ENCODE measurements around the gene COPG2.

The COPG2 gene

GRCh38 chr7:130500463-130500862, 168.1 kb downstream of the COPG2 start:
- DNase-seq (ENCODE audit: low read depth in 3 of 3), result no peak

- DNase-seq (ENCODE audit: low read depth in 3 of 3), result no peak
Measured at GRCh38 chr7:130494431-130494858, 174.1 kb downstream of the COPG2 start.

- DNase-seq (ENCODE audit: low read depth in 3 of 3), result no peak
Measured at GRCh38 chr7:130493275-130493873, 175.2 kb downstream of the COPG2 start.

- DNase-seq (ENCODE audit: low read depth in 3 of 3), result no peak
Measured at GRCh38 chr7:130492523-130493274, 175.8 kb downstream of the COPG2 start.

GRCh38 chr7:130491841-130492522, 176.6 kb downstream of the COPG2 start, which contains the start of gene MEST:
Gene MEST (plus strand): TSS chr7:130492085. CDS start chr7:130492314, 229 bp downstream.
- DNase-seq (ENCODE audit: low read depth in 3 of 3), result no peak

- peak in 1 of 3 donors; percentile 35 for DNase-seq (ENCODE audit: low read depth in 3 of 3)
Measured at GRCh38 chr7:130490888-130491804, 177.4 kb downstream of the COPG2 start.

- no peak for DNase-seq (ENCODE audit: low read depth in 3 of 3)
Measured at GRCh38 chr7:130490311-130490791, 178.2 kb downstream of the COPG2 start.

- no peak for DNase-seq (ENCODE audit: low read depth in 3 of 3)
Measured at GRCh38 chr7:130489140-130489983, 179.2 kb downstream of the COPG2 start.

- no peak for DNase-seq (ENCODE audit: low read depth in 3 of 3)
Measured at GRCh38 chr7:130488392-130489139, 180.0 kb downstream of the COPG2 start.

- no peak for DNase-seq (ENCODE audit: low read depth in 3 of 3)
Measured at GRCh38 chr7:130486954-130487436, 181.6 kb downstream of the COPG2 start.

GRCh38 chr7:130486114-130486953, 182.2 kb downstream of the COPG2 start:
- DNase-seq (ENCODE audit: low read depth in 3 of 3), result peak; percentile 32 to 58 (median 33)

GRCh38 chr7:130485734-130486113, 182.8 kb downstream of the COPG2 start:
- no peak for DNase-seq (ENCODE audit: low read depth in 3 of 3)

GRCh38 chr7:130483031-130483430, 185.5 kb downstream of the COPG2 start:
- no peak for DNase-seq (ENCODE audit: low read depth in 3 of 3)

GRCh38 chr7:130481898-130482297, 186.7 kb downstream of the COPG2 start:
- no peak for DNase-seq (ENCODE audit: low read depth in 3 of 3)

GRCh38 chr7:130479716-130480400, 188.7 kb downstream of the COPG2 start:
- DNase-seq (ENCODE audit: low read depth in 3 of 3), result no peak

- no peak for DNase-seq (ENCODE audit: low read depth in 3 of 3)
Measured at GRCh38 chr7:130478991-130479390, 189.6 kb downstream of the COPG2 start.

GRCh38 chr7:130476297-130477150, 192.0 kb downstream of the COPG2 start:
- DNase-seq (ENCODE audit: low read depth in 3 of 3), result no peak

Data from stimulated activated CD4-positive, alpha-beta T cell treated with anti-CD3 and anti-CD28 coated beads, TNF-alpha, amount 100 ng/mL, for 48 hours (primary cell).